GM12801 (cell line): ENCODE results near the gene CALB2.

Experiments
- TF ChIP-seq, protein P1 (sequence below): IDR thresholded peaks from one replicate; pipeline ENCODE4 v1.5.1; 2011; ENCODE audit warnings: control low read depth; ENCODE audit not compliant: insufficient read length; ENCODE audit errors: extremely low read depth

The CALB2 gene

DNA sequence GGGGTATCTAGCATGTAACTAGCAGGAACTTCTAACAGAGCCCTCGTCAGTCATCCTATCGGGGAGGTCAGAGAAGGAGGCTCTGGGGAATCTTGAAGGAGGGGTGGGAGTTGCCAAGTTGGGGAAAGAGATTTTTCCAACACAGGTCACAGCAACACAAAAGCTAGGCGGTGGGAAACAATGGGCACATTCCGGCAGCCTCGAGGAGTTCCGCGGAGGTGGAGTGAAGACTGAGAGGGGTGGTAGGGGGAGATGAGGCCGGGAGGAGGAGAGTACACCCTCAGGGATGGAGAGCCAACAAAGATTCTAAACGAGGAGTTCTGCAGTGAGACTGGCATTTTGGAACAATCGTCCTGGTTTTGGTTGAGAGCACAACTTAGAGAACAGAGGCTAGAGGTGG lies 13.5 kb upstream of the CALB2 start:
- TF ChIP-seq, protein P1, sequence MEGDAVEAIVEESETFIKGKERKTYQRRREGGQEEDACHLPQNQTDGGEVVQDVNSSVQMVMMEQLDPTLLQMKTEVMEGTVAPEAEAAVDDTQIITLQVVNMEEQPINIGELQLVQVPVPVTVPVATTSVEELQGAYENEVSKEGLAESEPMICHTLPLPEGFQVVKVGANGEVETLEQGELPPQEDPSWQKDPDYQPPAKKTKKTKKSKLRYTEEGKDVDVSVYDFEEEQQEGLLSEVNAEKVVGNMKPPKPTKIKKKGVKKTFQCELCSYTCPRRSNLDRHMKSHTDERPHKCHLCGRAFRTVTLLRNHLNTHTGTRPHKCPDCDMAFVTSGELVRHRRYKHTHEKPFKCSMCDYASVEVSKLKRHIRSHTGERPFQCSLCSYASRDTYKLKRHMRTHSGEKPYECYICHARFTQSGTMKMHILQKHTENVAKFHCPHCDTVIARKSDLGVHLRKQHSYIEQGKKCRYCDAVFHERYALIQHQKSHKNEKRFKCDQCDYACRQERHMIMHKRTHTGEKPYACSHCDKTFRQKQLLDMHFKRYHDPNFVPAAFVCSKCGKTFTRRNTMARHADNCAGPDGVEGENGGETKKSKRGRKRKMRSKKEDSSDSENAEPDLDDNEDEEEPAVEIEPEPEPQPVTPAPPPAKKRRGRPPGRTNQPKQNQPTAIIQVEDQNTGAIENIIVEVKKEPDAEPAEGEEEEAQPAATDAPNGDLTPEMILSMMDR: no peak

DNA sequence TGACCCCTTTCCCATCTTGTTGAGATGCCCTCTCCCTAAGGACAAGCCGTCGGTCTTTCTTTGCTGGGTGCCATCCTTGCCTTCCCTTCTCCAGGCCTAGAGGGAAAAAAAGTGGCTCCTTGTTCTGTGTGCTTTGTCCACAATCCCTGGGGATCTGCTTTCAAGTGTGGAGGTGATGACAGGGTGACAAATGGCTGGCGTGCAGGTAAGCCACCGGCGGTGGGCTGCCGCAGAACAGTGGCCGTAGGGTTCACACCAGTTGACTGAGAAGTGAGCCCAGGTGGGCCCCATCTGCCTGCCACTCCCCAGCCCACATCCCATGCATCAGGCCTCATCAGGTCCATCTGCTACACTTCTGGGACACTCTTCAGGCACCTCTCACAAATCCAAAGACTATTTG lies 11.4 kb upstream of the CALB2 start:
- TF ChIP-seq, protein P1: no peak

DNA sequence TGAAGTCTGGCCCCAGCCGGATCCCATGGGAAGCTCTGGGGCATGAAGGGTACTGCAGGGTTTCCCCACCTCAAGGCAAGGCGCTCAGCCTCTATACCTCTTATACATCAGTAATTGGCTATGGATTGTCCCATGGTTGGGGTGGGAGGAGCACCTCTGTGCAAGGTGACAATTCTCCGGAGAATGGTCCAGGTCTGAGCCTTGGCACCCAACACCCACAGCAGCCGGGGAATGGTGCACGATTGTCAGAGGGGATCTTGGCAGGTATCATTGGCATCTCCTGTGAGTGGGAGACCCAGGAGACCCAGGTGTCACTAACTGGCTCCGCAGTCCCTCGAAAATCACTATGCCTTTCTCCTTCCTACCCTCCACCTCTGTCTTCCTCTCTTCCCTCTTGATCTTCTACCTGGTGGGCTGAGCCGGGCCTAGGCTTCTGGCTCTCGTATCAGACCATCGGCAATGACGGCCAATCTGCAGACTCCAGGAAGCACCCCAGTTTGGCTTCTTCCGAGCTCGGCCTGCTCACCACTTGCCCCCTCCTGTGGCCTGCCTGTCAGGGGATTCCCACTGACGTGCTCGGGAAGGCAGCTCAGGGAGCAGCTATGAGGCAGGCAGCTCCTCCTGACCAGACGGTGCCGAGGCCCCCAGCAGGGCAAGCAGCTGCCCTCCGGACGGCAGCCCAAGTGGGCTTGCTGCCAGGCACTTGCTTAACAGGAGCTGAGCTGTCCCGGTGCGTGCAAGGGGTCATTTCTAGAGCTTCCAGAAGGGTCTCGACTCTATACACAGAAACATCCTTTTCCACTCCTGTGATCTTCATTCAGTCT lies 10.0 kb upstream of the CALB2 start:
- TF ChIP-seq, protein P1: no peak

DNA sequence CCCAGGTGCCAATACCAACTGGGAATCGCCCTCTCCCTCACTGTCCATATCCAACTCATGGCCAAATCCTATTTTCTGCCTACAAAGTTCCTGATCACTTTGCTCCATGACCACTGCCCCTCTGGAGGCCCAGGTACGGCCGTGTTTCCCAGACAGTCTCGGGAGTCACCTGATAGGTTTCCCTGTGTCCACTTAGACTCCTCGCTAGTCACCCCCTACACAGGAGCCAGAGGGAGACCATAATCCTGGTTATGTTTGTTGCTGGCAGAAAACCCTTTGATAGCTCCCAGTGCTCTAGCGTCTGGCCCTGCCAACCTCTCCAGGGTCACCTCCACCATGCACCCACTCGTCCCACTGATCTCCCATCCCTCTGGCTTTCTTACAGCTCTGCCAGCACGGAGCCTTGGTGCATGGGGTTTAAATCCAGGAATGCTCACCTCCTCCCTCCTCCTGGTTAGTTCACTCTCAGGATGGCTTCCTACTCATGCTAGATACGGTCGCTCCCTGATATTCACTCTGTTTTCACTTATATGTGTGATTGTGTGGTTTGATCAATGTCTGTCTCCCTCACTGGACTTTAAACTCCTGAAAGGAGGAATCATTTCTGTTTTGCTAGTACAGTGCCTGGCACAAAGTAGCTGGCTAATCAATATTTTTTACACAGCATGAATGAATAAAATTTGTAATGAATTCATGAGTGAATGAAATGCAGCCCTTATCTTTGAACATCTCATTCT lies 7.5 kb upstream of the CALB2 start:
- TF ChIP-seq, protein P1: no peak

DNA sequence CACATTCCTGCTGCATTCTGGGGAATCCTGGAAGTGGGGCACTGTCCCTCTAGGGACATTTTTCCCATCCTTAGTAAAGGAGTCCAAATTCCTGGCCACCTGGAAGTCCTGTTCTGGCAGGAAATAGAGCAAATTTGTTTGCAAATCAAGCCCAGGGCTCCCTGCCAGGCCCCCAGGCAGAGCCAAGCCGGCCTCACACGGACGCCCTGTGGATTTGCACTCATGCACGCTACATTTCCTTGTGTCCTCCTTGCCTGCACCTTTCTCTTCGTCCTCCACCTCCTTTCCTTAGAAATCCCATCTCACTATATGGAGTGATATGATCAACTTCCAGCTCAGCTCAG lies 7.0 kb upstream of the CALB2 start:
- TF ChIP-seq, protein P1: no peak

DNA sequence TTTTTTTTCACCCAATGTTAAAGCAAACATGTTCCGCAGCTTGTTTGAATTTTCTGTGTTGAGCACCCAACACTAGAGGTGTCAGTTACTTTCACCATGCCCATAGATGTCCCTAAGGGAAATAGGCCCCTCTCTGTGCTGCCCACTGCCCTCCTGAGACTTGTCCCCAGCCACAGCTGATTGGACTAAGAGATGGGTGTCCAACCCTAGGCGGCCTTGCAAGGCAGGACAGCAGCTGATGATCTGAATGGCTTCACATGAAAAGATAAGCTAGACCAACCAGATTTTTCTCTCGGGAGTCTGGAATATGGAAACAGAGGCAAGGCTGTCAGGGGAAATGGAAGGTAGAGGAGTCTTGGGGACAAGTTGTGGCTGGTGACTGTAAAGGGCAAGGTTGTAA lies 6.1 kb upstream of the CALB2 start:
- TF ChIP-seq, protein P1: no peak

DNA sequence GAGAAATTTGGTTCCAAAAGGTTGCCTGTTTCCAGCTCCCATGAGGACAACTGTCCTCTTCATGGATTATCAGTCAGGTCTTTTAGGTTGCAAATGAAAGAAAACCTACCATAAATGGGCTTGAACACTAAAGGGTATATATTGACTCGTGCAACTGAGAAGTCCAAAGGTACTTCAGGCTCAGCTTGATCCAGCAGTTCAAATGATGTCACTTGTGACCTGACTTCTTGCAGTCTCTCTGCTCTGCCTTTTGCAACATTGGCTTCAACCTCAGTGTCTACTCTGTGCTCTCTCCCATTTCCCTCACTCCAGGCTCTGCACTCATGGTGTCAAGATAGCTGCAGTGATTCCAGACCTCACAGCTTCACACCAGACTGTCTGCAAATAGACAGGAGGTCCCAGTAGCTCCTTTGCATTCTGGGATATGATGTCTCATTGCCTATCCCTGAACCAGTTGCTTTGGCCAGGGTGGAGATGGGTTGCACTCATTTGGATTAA lies 5.5 kb upstream of the CALB2 start:
- TF ChIP-seq, protein P1: no peak
